Ovary (tissue), 9 donors: ENCODE results near the gene MST1R. TPM values are rescaled to one million over a fixed set of nuclear protein-coding genes. Genes with fewer than 3 reads are reported as not detected.

ENCODE experiments used
- DNase-seq, 5 donors: peaks; one replicate each; pipeline ENCODE4 v3.0.0-alpha.2; 2019 to 2020
- H3K27ac ChIP-seq, 2 donors: fragments of 200-600 bp; one replicate each; pipeline versions ENCODE4 v1.5.1 to v1.8.0; 2019 to 2022
- H3K27me3 ChIP-seq: fragments of 200-600 bp; one replicate; pipeline ENCODE4 v1.8.0; 2022
- H3K36me3 ChIP-seq: fragments of 200-600 bp; sonication (generic); one replicate; pipeline ENCODE4 v1.5.1; 2019
- H3K4me1 ChIP-seq: one replicate; pipeline ENCODE4 v1.8.1; 2013; ENCODE audit warnings: mild to moderate bottlenecking, moderate library complexity; ENCODE audit not compliant: insufficient read depth
- H3K4me3 ChIP-seq: fragments of 200-600 bp; sonication (generic); one replicate; pipeline ENCODE4 v1.5.1; 2017
- H3K9me3 ChIP-seq, 2 donors: fragments of 200-600 bp in 1 of 2; sonication (generic) in 1 of 2; one replicate each; pipeline versions ENCODE4 v1.5.1 to v1.8.1; 2013 to 2019; ENCODE audit warnings: mild to moderate bottlenecking in 1 of 2, moderate library complexity in 1 of 2
- CTCF ChIP-seq, 3 donors: fragments of 450-650 bp in 2 of 3; fragments of 200-600 bp in 1 of 3; IDR thresholded peaks; one replicate each; pipeline versions ENCODE4 v1.5.1 to v1.8.0; 2016 to 2022; ENCODE audit warnings: antibody characterized with exemption in 3 of 3, mild to moderate bottlenecking in 1 of 3
- EP300 ChIP-seq: sonication (generic); formaldehyde crosslinking; IDR thresholded peaks from one replicate; pipeline ENCODE4 v1.6.1; 2017; ENCODE audit warnings: antibody characterized with exemption
- POLR2A ChIP-seq: fragments of 450-650 bp; IDR thresholded peaks from one replicate; pipeline ENCODE4 v1.6.1; 2017; ENCODE audit warnings: antibody characterized with exemption, mild to moderate bottlenecking, moderate library complexity
- WGBS, 3 donors: extraction: QIAGEN DNeasy Blood & Tissue Kit in 1 of 3; methylation state at CpG; one replicate each; pipeline versions ENCODE4 v1.1.5 to v1.1.7; 2013 to 2017; 5-methylcytosine and 5-hydroxymethylcytosine counted together
- intact Hi-C, 4 donors: fragments of 100-400 bp; cut with DNase I; formaldehyde crosslinking; loops; one replicate each; pipeline versions ENCODE4 v1.11.0 to v1.15.1; 2022 to 2023
- polyA plus RNA-seq, 2 donors: library from polyadenylated mRNA; stranded (reverse); fragments of 200-250 nt in 1 of 2; fragments of 350-450 nt in 1 of 2; fragmentation: Illumina TruSeq in 1 of 2; extraction: RNeasy Lipid Tissue Mini Kit (QIAGEN cat#74804) in 1 of 2; gene quantifications; one replicate each; pipeline ENCODE4 v1.2.3, GENCODE V29; 2013 to 2014
- total RNA-seq, 7 donors: library from RNA; depleted of rRNA in 2 of 7; stranded (reverse); fragments of >200 nt in 2 of 7; fragmentation: NEBNext Ultra II Directional in 3 of 7; extraction: Animal tissue kit (Norgen Biotek cat#: 25700) in 3 of 7; gene quantifications; one replicate each; pipeline versions ENCODE4 v1.1.0 to v1.2.4, GENCODE V29; 2016 to 2023
- donor health status: DM: no; HTN: no; CAD: no; lungs with moderate emphysema.
- donor health status: DM: no; HTN: no; CAD: no.
- donor health status: Bipolar disorder and iron deficiency.
- donor health status: DM: yes; HTN: yes; CAD: no.
- donor health status: DM: no; HTN: no; CAD: no.
- donor health status: DM: yes; HTN: yes; CAD: no.

Gene MST1R
- total and polyA plus RNA-seq, 9 donors: 0.98 to 2.2 (median 1.4) TPM

GRCh38 chr3:49896345-49896744 is 7.3 kb downstream of the MST1R start:
- Histone ChIP-seq H3K4me3 (no peak overlapping the region), H3K9me3 (no peaks in the 10 kb centered on the region), H3K27ac (no peak overlapping the region), H3K36me3 (no peaks in the 10 kb centered on the region), H3K4me1 (no peaks in the 10 kb centered on the region), H3K27me3 (no peaks in the 10 kb centered on the region)
- no peak for DNase-seq
- TF ChIP-seq POLR2A: no peak
- TF ChIP-seq EP300: no peak
- TF ChIP-seq CTCF (IDR thresholded peaks at IDR 0.05): no peak
- 66 to 74% (median 70%) methylated on average over 5 of the region's 5 CpGs for WGBS, 3 donors
- intact Hi-C loops: no loop called here

GRCh38 chr3:49895791-49896190 is 7.9 kb downstream of the MST1R start:
- intact Hi-C loops: no loop called here
- no peak for DNase-seq
- WGBS, 3 donors: 95 to 97% (median 96%) methylated on average over 9 of the region's 9 CpGs
- Histone ChIP-seq H3K4me1 (no peaks in the 10 kb centered on the region), H3K4me3 (no peak overlapping the region), H3K27me3 (no peaks in the 10 kb centered on the region), H3K36me3 (no peaks in the 10 kb centered on the region), H3K27ac (no peak overlapping the region), H3K9me3 (no peaks in the 10 kb centered on the region)
- TF ChIP-seq CTCF (IDR thresholded peaks at IDR 0.05) (no peak), POLR2A (no peak), EP300 (no peak)

- intact Hi-C loops: no loop called here
- TF ChIP-seq EP300: no peak
- no peak for TF ChIP-seq CTCF (IDR thresholded peaks at IDR 0.05)
- WGBS, 3 donors: 69 to 70% (median 70%) methylated on average over 10 of the region's 10 CpGs
Observed at GRCh38 chr3:49889296-49889695, 14.4 kb downstream of the MST1R start.

GRCh38 chr3:49886922-49887265 is 16.8 kb downstream of the MST1R start:
- intact Hi-C loops: no loop called here
- no peak overlapping the region for H3K4me3 ChIP-seq
- no peak overlapping the region for H3K27ac ChIP-seq
- H3K9me3 ChIP-seq: no peaks in the 10 kb centered on the region
- no peaks in the 10 kb centered on the region for H3K36me3 ChIP-seq
- H3K27me3 ChIP-seq: no peaks in the 10 kb centered on the region
- TF ChIP-seq CTCF (IDR thresholded peaks at IDR 0.05) (no peak), EP300 (no peak), POLR2A (no peak)
- H3K4me1 ChIP-seq: no peaks in the 10 kb centered on the region
- no peak for DNase-seq

More at GRCh38 chr3:49889296-49889695, 14.4 kb downstream of the MST1R start:
- no peaks in the 10 kb centered on the region for H3K4me1 ChIP-seq
- no peaks in the 10 kb centered on the region for H3K9me3 ChIP-seq
- no peak for DNase-seq
- H3K27me3 ChIP-seq: no peaks in the 10 kb centered on the region
- no peak overlapping the region for H3K4me3 ChIP-seq
- no peaks in the 10 kb centered on the region for H3K36me3 ChIP-seq
- H3K27ac ChIP-seq: no peak overlapping the region

- Histone ChIP-seq H3K4me1 (no peaks in the 10 kb centered on the region), H3K27ac (no peak overlapping the region), H3K4me3 (no peak overlapping the region), H3K9me3 (no peaks in the 10 kb centered on the region), H3K27me3 (no peaks in the 10 kb centered on the region), H3K36me3 (no peaks in the 10 kb centered on the region)
- no peak for DNase-seq
- WGBS, 3 donors: 82 to 97% (median 92%) methylated on average over 4 of the region's 4 CpGs
- TF ChIP-seq CTCF (IDR thresholded peaks at IDR 0.05) (no peak), EP300 (no peak), POLR2A (no peak)
- intact Hi-C loops: no loop called here
Observed at GRCh38 chr3:49883998-49884397, 19.7 kb downstream of the MST1R start.
